GM18951 (cell line): ENCODE measurements around the gene KISS1.

Experiments used
- POLR2A ChIP-seq: IDR thresholded peaks from 4 replicates; pipeline ENCODE4 v1.6.1; 2011; ENCODE audit warnings: mild to moderate bottlenecking; ENCODE audit not compliant: insufficient read length, insufficient read depth; ENCODE audit errors: extremely low read depth
- in situ Hi-C: fragments of 300-500 bp; cut with MboI; formaldehyde crosslinking; loops from one replicate; pipeline ENCODE4 v1.12.0; 2022; ENCODE audit warnings: low sequenced_read_pairs, mixed read lengths, inconsistent platforms; ENCODE audit not compliant: unreplicated experiment

KISS1 gene

DNA sequence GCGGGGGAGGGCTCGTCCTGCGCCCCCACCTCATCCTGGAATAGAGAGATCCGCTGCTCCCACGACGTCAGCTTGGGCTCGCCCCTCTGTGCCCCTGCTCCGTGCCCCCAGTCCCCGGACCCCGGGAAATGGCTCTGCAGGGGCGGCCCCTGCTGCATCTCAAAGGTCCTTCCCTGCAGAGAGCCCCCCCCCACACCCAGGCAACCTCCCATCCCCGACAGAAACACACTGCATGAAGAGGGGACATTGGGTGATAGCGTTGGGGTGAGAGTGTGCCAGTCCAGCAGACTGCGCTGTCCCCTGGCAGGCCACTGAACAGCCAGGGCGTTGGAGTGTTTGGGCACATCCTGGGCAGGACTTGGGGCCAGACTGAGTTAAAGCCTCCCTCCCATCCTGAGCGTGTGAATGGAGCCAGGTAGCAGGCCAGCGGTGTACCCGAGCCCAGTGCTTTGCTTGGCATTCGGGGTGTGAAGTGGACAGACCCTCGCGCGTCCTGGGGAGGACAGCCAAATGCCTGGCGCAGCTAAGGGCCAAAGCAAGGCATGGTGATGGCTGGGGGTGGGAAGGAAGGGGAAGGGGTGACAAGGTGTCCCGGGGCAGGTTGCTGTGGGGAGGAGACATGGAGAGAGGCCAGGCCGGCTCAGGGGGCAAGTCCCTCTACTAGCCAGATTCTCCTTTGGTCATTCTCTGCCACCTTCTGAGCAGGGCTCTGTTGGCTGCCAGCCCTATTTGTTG is 43.8 kb downstream of the KISS1 start:
- no peak for TF ChIP-seq POLR2A
- in situ Hi-C loops: no loop called here

DNA sequence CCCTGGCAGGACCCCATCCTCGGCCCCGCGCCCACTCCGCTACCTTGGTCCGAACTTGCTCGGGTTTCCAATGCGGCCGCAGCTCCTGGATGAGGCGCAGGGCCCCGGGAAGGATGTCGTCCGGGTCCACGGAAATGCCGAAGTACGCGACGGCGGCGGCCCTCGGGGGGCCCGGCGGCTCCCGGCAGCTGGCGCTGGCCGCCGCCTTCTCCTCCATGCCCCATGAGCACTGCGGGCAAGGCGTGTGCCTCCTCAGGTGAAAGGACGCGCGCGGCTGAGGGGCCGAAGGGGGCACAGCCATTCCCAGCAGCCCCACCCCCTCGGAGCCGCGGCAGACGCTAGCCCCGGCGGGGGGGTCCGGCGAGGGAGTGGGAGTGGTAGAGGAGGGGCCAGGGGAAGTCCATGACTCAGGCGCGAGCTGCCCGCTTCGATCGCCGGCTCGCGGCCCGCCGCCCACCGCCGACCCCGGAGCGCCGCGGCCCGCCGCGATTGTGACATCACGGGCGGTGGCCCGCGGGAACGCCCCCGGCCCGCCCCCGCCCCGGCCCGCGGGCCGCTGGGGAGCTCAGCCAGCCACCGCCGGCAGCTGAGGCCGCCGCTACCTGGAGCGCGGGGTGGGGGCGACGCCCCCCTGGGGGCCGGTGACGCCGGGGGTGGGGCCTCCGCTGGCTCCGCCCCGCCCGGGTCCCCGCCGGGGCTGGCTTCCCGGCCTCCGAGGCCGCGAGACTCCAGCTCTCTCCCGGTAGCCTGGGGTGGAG is 44.6 kb downstream of the KISS1 start, which contains the start of gene ETNK2:
Gene ETNK2 (minus strand): TSS at position 493 of the 758 bp plus-strand sequence. CDS start 192 bp downstream, at position 301.
- in situ Hi-C loops: no loop called here
- TF ChIP-seq POLR2A: no peak

DNA sequence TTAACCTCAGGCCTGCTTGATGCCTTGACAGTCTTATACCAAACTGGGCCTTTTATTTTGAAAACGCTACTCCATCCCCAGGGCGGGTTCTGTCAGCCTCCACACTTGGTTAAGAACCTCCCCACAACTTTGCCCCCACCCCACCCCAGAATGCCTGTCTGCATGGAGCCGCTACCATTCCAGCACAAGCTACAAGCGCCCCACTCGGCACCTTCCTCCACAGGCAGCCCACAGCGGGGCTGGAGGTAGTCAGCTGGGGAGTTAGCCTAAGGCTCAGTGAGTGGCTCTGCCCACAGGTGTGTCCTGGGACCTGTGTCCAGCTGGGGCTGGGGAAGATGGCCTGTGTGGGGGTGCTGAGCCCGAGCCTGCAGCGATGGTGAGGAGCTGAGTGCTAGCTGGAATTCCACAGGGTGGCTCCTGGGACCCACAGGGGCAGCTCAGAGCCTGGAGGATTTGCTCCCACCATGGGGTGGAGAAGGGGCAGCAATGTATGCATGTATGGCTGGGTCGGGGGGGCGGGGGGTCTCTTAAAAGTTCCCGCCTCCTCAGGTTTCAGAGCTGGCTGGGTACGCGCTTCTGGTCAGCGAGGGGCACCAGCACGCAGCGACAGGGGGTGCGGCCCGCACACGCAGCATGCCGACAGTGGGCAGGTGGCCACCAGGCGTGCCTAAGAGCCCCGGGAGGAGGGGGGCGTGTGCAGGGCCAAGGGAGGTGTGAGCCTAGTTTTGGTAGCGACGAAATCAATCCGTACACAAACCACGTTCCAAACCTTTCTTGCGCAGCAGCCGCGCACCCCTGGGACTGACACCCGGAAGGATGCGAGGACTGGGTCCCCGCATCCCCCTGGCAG is 45.4 kb downstream of the KISS1 start:
- in situ Hi-C loops: no loop called here

DNA sequence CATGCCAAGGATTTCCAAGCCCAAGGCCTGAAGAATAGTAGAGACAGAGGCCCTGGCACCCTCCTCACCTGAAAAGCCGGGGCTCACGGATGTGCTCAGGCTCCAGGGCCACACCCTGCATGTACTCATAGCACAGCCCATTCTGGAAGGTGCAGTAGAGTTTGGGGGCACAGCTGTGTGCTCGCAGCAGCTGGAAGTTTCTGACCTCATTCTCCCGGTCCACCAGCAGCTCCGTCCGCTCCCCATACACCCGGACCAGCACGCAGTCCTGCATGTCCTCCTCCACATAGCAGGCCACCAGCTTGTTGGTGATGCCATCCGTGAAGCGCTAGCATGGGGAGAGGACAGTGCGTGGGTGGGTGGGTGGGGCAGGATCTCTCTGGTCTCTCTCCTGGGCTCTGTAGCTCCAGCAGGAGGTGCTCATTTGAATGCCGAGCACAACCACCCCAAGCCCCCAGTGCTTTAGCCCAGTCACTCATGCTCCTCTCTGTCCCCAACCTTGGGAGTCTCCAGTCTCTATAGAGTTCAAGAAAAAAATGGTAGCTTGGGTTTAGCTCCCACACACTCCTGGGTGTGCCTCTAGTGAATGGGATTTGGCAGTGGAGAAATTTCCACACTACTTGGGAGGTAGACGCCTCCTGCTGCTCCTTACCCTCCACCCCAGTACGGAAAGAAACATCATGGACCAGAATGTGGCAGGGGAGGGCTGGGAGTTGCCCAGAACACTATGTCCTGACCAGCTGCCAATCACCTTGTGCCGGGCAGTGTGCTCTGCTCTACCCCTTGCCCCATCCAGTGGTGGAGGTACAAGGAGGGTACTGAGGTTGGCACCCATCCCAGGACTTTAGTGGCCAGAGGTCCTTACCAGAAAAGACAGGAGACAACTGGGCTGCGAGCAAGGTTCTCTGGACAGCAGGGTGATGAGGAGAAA is 46.4 kb downstream of the KISS1 start:
- no peak for TF ChIP-seq POLR2A
- in situ Hi-C loops: no loop called here

More for the DNA sequence above, 45.4 kb downstream of the KISS1 start:
- TF ChIP-seq POLR2A: no peak

DNA sequence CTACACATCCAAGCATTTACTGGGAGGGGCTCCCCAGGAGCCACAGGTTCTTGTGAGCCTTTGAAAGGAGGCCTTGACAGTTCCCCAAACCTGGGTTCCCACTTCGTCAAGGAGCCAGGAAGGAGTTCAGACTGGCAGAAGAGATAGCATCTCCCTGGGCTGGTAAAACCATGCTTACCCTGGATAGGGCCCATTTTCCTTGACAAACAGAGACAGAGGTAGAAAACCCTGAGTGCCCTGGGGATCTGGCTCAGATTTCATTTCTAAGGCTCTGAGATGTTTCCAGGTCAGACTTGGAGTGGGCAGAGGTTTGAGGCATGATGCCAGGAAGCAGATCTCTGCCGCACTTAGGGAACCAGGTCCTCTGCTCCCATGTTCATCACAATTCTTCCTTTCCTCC is 47.2 kb downstream of the KISS1 start:
- TF ChIP-seq POLR2A: no peak
- in situ Hi-C loops: no loop called here

DNA sequence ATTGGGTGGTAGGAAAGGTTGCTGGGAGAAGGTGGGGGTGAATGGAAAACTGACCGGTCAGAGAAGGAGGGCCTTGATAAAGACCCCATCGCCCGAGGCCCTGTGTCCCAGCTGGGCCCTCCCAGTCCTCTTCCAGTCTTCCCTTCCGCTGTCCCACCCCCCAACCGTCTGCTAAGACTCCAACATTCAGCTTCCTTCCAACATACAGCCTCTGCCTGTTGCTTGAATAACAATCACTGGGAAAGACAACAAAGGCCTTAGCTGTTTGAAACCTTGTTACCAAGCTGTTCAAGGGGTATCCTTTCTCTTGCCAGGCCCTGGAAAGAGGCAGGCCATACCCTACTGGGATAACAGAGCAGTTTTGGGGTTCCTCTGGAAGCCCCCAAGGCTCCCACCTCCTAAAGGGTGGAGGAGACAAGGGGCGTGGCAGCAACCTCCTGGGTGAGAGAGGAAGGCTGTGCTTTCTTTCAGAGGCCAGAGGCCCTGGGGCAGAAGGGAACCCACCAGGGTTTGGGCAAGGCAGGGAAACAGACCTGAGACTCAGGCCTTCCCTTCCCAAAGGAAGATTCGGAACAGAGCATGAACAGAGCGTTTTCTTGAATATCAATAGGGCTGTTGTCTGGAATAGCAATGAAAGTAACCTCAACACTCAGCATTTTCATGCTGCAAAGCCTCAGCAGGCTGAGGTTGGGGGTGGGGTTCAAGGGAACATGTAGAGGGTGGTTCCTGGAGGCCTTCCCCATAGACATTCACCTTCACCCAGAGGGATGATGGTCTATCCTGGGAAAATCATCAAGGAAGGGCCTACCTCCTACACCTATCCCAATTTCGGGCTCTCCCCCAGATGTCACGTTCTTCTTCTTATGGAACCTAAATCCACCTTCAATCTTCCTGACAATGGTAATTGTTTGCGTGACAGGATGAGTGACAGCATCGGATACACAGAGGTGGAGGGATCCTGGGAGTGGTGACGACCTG is 48.6 kb downstream of the KISS1 start:
- in situ Hi-C loops: no loop called here

DNA sequence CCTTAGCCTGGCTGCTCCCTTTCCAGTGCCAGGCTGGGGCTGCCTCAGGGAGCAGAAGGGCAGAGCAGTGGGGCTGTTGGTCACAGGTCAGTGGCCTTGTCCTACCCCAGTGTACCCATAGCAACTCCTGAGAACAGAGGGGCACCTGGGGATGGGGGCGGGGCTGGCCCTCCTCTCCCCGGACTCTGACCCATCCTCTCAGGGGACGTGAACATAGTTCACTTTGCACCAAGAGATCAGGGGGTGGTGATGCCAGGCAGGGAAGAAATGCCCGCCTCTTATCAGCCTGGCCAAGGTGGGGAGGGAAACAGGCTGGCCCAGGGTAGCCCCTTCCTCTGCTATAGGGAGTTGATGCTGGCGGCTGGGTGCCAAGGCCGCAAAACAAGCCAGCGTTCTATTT is 49.3 kb downstream of the KISS1 start:
- TF ChIP-seq POLR2A: no peak
- in situ Hi-C loops: no loop called here

More for the DNA sequence above, 48.6 kb downstream of the KISS1 start:
- no peak for TF ChIP-seq POLR2A

DNA sequence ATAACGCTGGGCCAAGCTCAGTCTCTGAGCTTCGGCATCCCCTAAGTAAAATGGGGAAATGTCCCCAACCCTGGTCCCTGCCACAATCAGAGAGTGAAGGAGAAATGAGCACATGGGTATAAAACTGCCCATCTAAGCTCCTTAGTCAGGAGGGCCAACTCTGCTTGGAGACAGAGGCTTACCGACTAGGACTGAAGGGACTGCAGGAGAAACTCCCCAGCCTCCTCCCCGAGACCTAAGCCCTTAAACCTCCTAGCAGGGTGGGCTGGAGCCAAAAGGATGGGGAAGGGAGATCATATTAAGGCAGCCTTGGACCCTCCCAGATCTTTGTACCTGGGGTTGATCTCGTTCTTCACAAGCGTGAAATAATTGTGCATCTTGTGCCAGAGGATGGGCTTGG is 50.0 kb downstream of the KISS1 start:
- in situ Hi-C loops: no loop called here
- TF ChIP-seq POLR2A: no peak

DNA sequence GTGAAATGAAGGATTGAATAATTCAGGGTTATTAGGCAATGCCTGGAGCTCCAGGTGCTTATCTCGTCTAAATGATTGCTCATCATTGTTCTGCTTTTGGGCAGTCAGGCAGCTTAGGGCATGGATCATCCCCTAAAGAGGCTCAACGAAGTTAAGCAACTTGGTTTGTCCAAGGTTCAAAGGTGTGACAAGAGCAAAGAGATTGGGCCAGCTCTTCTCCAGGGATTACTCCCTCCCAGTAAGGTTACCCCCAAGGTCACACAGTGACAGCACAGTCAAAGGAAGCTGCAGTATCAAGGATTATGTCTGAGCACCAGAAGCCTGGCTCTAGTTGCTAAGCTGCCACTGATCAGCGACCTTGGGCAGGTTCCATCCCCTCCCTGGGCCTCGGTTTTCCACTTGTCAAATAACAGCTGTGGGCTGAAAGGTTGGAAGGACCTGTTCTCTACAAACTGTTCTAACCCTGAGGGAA is 51.2 kb downstream of the KISS1 start:
- in situ Hi-C loops: no loop called here
- no peak for TF ChIP-seq POLR2A

DNA sequence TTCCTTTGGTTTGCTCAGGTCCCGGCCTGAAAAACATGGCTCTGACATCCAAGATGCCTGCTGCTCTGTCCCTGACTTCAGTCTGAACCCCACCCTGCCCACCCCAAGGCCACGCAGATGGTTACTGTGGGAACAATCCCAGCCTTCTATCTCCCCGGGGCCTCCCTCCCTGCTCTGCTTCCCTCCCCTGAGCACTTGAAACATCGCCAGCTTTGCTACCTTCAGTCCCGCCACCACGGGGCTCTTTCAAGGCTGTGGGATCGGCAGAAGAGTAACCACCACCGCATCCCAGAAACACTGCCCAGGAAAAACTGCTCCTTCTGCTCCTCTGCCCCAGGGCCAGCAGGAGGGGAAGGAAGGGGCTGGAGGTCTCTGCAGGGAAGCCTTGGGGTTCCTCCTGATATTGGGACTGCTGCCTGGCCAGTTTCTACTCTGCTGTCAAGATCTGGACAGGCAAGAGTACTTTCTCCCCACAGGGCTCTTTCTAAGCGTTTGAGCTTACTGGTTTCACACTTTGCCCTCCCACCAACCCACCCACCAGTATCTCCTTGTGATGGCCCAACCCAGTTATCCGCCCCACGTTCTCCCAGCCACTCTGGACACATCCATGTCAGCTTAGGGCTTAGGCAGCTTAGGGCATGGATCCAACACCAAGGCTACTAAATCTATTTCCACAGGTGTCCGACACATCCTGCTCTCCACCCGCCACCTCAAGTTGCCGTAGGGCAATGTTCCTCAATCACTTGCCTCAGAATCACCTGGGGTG is 52.8 kb downstream of the KISS1 start:
- no peak for TF ChIP-seq POLR2A
- in situ Hi-C loops: no loop called here

DNA sequence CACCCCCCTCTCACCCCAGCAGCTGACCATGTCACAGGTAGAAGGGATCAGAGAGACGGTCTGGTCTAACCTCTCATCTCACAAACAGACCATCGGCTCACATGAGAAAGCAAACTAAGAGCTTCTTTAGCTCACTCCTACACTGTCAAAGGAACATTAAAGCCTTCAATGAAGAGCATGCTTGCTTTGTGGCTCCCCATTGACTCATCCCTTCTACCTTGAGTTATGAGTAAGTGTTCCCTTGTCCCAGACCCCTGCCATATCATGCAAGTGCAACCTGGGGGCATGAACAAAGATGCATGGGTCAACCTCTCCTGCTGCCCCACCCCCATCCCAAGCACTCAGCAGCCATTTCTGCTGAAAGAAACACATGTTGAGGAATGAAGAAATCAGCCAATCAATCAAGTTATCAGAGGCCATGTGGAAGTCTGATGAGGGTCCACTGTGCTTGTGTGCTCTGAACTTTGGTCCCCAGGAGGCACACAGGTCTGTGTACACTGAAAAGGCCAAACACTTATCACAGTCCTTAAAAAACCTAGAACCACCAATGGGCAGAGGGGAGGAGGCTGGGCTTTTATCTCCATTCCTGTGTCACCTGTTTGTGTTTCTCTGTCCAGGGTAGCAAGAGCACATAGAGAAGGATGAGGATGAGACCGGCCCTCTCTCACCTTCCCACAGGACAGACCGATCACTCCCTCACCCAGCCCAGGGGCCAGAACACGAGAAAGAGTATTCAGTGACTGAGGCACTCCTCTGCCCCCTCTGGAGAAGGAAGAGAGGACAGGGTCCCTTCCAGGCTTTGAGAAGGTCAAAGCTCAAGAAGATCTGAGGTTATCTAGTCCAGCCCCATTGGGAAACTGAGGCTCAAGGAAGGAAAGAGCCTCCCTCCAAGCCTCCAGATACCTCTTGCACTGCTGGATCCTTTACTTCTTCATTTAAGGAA is 54.0 kb downstream of the KISS1 start:
- in situ Hi-C loops: no loop called here
- TF ChIP-seq POLR2A: no peak
